NCI-H2196 (cell line): Measurements from ENCODE around the gene MSANTD2.

Experiments used
- DNase-seq: peaks from one replicate; lab custom pipeline; 2025; ENCODE audit not compliant: unreplicated experiment; lab: John Stamatoyannopoulos, UW

The MSANTD2 gene

GRCh38 chr11:124738713-124739478, 61.3 kb downstream of the MSANTD2 start:
- no peak for DNase-seq

DNA sequence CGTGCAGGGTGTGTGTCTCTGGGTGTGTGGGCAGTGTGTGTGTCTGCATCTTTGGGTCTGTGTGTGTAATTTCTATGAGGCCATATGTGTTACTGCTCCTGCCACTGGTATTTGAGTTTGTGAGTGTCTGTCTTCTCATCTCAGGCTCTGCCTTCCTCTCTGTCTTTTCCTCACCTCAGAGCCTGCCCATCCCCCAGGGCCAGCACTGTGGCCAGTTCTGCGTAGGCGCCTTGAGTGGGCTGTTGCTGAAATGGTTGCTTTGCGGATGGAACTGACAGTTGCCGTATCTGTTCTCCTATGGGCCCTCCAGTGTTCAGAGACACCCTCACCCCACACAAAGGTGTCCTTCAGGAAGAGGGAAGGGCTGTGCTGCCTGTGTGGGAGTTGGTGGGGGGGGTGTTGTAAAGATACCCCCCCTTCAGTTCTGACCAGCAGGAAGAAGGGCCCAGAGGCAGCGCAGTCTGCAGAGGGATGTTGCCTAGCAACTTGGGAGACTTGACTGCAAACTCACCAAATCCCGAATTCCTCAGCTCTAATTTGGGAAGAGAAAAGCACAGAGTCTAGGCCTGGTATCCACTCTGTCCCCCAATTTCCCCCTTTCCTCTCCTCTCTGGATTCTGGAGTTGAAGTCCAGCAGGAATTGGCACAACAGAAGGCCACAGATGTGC, 62.4 kb downstream of the MSANTD2 start:
- DNase-seq: no peak

DNA sequence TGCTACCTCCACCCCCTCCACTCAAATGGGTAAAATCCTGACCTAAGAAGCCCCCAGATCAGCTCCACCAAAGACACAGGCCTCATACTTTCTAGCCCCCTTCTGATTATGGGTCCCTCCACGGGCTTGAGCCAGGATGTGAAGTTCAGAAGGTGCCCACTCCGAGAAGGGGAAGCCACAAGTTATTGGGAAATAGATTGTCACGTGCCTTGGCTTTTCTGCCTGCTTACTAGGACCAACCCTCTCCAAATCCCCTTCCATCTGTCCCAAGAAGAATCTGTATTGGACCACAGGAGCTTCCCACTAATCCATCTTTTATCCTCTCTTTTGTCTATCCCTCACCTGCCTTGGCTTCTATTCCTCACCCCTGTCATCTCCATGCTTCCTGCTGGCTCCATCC, 63.5 kb downstream of the MSANTD2 start:
- no peak for DNase-seq

- DNase-seq: no peak
Observed at GRCh38 chr11:124732230-124732629, 68.0 kb downstream of the MSANTD2 start.

GRCh38 chr11:124729571-124729970, 70.6 kb downstream of the MSANTD2 start:
- DNase-seq: no peak

DNA sequence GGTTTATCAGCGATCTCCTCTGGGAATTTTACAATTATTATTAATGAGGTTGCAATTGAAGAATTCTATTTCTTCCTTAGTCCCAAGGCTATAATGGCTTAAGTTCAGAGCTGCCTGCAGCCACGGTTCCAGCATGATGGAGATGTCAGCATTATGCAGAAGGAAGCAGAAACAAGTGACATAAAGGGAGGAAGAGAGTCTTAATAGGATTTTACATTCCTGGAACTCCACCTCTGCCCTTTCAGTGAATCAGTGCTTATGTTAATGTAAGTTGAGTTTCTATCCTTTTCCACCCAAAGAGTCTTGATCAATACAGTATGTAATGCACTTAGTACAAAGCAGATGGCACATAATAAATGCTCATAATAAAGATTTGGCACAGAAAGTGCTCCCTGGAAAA, 72.1 kb downstream of the MSANTD2 start:
- no peak for DNase-seq

DNA sequence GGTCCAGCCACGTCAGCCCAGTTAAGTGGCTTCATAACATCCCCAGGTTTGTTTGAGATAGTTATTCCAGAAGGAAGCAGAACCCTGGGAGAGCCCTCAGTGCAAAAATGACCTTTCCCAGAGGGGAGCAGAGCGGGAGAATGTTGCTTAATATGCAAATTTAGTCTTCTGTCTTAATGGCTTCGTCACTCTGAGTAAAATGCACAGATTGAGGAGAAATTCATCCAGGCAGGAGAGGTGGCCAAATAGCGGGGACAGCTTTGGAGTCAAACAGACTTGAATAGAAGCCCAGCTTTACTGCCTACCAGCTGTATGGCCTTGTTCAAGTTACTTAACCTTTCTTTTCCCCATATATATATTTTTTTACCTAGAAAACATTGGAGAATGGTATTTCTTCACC, 72.7 kb downstream of the MSANTD2 start:
- no peak for DNase-seq

DNA sequence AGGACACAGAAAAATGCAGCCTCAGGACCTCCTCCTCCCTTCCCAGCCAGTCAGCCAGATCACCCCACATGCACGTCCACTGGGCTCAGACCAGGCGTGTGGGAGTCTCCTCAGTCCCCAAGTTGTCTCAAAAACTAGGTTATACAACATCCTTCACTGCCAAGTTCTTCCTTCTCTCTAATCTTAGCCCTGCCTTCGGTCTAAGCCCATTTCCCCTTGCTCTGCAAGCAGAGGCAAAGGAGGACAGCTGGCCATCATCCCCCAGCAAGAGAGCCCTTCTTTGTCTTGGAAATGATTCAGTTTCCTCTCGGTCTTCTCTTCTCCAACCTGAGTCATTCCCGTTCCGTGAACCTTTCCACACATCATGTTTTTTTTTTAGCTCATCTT, 74.5 kb downstream of the MSANTD2 start:
- DNase-seq: no peak

DNA sequence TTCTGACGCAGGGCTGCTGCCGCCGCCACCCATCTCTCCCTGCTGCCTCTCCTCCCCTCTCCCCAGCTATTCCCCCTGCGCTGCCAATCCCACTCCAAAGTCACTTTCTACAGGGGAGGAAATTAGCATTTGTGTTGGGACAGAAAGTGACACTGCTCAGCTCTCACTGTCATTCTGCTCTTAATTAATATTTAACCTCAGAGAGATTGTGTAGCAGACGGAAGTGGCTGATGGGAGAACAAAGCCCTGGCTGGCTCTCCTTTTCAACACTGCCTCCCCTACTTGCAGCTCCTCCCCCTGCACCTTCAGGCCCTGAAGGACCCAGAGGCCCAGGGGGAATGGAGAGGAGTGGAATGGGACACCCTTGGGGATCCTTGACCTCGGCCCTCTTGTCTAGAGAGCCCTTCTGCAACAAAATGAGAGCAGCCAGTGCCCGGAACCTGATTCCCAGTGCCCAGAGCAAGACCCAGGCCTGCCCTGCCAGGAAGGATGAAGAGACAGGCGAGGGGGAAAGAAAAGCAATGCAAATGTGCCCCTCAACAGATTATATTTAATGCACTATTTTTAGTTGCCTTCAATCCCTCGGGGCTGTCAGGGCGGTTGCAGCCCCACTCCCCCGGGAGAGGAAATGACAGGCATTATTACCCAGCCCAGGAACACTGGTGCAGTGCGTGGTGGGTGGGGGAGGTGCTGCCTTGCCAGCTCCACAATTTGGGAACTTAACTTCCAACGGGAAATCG, 75.1 kb downstream of the MSANTD2 start:
- DNase-seq: no peak

DNA sequence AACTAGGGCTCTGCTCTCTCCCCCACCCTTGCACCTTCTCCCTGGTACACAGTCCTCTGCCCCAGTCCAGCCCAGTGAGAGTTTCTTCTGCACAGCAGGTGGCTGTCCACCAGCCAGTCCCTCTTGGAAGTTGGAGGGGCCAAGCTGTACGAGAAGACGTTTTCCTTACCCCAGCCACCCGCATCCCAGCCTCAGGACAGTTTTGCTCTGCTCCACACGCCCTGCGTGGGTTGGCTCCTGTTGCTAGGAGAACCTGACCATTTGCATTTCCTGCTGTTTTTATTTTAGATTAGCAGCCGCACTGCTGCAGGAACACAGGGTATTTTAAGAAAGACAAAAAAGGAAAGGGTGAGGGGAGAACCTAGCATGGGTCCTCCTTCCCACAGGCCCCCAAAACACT, 78.0 kb downstream of the MSANTD2 start:
- no peak for DNase-seq

DNA sequence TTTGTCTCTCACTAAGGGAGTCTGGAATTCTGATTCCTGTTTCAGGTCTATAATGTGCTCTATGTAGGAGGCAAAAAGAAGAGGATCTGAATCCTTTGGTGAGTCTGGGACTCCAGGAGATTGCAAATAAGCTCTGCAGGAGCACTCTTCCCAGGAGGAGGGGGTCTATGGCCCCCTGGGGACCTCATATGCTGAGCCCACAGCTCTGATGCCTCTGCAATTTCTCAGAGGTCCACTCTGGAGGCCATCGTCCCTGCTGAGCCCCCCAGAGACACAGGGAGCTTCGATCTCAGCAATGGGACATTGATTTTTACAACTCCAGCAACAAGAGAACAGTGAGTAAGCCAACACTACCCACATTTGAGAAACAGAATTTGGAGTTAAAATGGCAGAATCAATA, 80.7 kb downstream of the MSANTD2 start:
- DNase-seq: no peak

GRCh38 chr11:124718801-124719200, 81.4 kb downstream of the MSANTD2 start:
- no peak for DNase-seq

GRCh38 chr11:124717786-124718651, 82.2 kb downstream of the MSANTD2 start:
- DNase-seq: peak; percentile 13

GRCh38 chr11:124717421-124717785, 82.8 kb downstream of the MSANTD2 start:
- DNase-seq: no peak

DNA sequence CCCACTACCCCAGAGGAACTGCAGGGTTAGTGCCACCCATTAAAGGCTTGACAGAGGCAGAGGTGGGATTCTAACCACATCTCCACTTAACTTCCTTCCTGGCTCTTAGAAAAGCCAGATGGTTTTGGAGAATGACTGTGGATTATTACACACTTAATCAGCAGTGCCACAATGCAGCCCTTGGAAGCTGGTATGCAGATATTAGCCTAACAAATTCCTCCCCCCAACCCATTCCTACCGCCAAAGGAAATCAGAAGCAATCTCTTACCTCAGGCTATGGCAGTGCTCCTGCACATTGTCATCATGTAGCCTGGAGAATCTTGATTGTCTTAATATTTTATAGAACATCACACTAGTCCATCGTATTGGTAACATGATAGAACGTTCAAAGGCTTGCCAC, 83.6 kb downstream of the MSANTD2 start:
- no peak for DNase-seq
